NCI-H510A treated with DMSO at 0.1 percent for 48 hours (cell line): ENCODE results near the gene ATP13A3.
"Not testable (repeated sequence)": the region's sequence is repeated elsewhere in the genome, so short reads cannot be mapped to it uniquely, and the experiment has no call there.

Source experiments
- DNase-seq: peaks from one replicate; lab custom pipeline; 2025; lab: John Stamatoyannopoulos, UW

The ATP13A3 gene

GRCh38 chr3:194499516-194499915 is 12.7 kb upstream of the ATP13A3 start:
- not testable (repeated sequence) for DNase-seq

GRCh38 chr3:194497799-194498575 is 11.2 kb upstream of the ATP13A3 start:
- DNase-seq, result no peak

- DNase-seq, result no peak
Observed at GRCh38 chr3:194496217-194496919, 9.6 kb upstream of the ATP13A3 start.

GRCh38 chr3:194494951-194495374 is 8.2 kb upstream of the ATP13A3 start:
- no peak for DNase-seq

GRCh38 chr3:194493995-194494927 is 7.5 kb upstream of the ATP13A3 start:
- not testable (repeated sequence) for DNase-seq

- no peak for DNase-seq
Observed at GRCh38 chr3:194492001-194492400, 5.2 kb upstream of the ATP13A3 start.

- no peak for DNase-seq
Observed at GRCh38 chr3:194489736-194490612, 3.2 kb upstream of the ATP13A3 start.

GRCh38 chr3:194488055-194488742 is 1.4 kb upstream of the ATP13A3 start:
- no peak for DNase-seq

- no peak for DNase-seq
Observed at GRCh38 chr3:194487289-194488054, 670 bp upstream of the ATP13A3 start.

- DNase-seq, result no peak
Observed at GRCh38 chr3:194485881-194486539, 792 bp downstream of the ATP13A3 start.

- no peak for DNase-seq
Observed at GRCh38 chr3:194485468-194485880, 1.3 kb downstream of the ATP13A3 start.

GRCh38 chr3:194484614-194485013 is 2.2 kb downstream of the ATP13A3 start:
- no peak for DNase-seq

GRCh38 chr3:194483850-194484249 is 3.0 kb downstream of the ATP13A3 start:
- no peak for DNase-seq

GRCh38 chr3:194482830-194483229 is 4.0 kb downstream of the ATP13A3 start:
- not testable (repeated sequence) for DNase-seq

- DNase-seq, result no peak
Observed at GRCh38 chr3:194482196-194482593, 4.6 kb downstream of the ATP13A3 start.

GRCh38 chr3:194481525-194482195 is 5.1 kb downstream of the ATP13A3 start:
- DNase-seq, result no peak

- no peak for DNase-seq
Observed at GRCh38 chr3:194481103-194481502, 5.7 kb downstream of the ATP13A3 start.

- DNase-seq, result no peak
Observed at GRCh38 chr3:194476784-194477183, 10.0 kb downstream of the ATP13A3 start.

GRCh38 chr3:194475978-194476377 is 10.8 kb downstream of the ATP13A3 start:
- no peak for DNase-seq
